KBM-7 (cell line): ENCODE data around the gene ZNF324.
A peak's percentile ranks its signal among the peaks of the same experiment; 100 is the strongest.

Experiments used
- DNase-seq: peaks from one replicate; pipeline ENCODE4 v3.0.0-alpha.2; 2015
- in situ Hi-C: fragments of 300-500 bp; cut with MboI; formaldehyde crosslinking; loops from 2 replicates; pipeline ENCODE4 v1.14.3; 2020; ENCODE audit warnings: low sequenced_read_pairs, low pct_unique_long_range_greater_than_20kb, mixed read lengths

ZNF324 gene

GRCh38 chr19:58518256-58519086 is 51.6 kb downstream of the ZNF324 start:
- in situ Hi-C loops = no loop called here
- peak; percentile 37 for DNase-seq

DNA sequence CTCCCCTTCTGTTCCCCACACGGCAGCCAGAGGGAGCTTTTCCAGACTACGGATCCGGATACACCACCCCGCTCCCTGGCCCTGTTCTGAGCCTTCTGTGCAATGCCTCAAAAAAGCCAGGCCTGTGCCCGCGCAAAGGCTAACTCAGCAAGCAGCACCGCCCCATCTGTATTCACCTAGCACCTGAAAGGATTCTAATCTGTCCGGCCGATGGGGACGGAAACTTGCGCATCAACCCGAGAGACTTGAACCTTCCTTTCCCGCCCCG is 52.1 kb downstream of the ZNF324 start:
- DNase-seq = peak; percentile 80
- in situ Hi-C loops = no loop called here

DNA sequence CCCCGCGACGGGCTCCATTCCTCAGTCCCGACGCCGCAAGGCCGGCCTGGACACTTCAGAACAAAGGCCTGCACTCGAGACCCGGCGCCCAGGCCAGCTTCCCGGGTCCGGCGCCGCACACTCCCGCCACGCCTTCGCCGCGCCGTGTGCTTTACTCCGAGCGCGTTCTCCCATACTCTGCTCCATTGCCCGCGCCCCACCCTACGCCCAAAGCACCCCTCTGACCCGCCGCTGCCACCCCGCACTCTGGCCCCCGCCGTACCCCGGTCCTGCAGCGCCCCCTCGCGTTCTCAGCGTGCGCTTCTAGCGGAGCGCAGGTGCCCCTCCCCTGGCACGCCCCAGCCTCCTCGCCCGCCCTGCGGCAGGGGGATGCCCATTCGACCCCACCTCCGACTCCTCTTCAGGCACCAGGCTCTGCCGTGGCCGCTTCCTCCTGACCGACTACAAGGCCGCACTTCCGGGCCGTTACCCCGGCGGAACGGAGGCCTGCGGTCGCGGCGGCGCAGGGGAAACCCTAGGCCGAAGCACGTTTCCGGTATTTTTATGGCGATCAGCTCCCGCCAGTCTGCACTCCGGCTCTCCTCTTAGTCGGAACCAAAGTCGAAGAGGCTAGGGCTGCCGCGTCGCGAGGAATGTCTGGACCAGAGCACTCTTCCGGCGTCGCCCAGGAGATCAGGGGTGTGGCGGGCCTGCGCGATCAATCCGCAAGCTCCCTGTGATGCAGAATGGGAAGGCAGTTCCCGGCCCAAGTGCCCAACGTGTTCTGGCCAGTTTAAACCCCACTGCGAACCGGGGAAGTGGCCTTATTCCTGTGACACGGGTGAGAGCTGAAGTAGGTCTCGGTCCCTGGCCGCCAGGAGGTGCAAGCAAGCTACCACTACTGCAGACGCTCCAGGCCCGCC is 52.7 kb downstream of the ZNF324 start, which contains the start of gene ZBTB45:
Gene ZBTB45 (minus strand): TSS at position 456 of the 902 bp plus-strand sequence. CDS start 2,137 bp downstream, outside the sequence.
- DNase-seq = peak; percentile 98
- in situ Hi-C loops = no loop called here

- no peak for DNase-seq
- in situ Hi-C loops = no loop called here
Observed at GRCh38 chr19:58520257-58520599, 53.3 kb downstream of the ZNF324 start.

- in situ Hi-C loops = no loop called here
Observed at GRCh38 chr19:58521651-58522050, 54.8 kb downstream of the ZNF324 start.

GRCh38 chr19:58522709-58523108 is 55.8 kb downstream of the ZNF324 start:
- in situ Hi-C loops = no loop called here

More at GRCh38 chr19:58521651-58522050, 54.8 kb downstream of the ZNF324 start:
- DNase-seq = no peak

More at GRCh38 chr19:58522709-58523108, 55.8 kb downstream of the ZNF324 start:
- DNase-seq = no peak
